Stimulated activated CD8-positive, alpha-beta memory T cell treated with anti-CD3 and anti-CD28 coated beads, Interleukin-12 subunit alpha, Interleukin-12 subunit beta, amount 100 ng/mL, for 24 hours (primary cell): Measurements from ENCODE around the gene CORO2B.

Source experiments
- DNase-seq: peaks from one replicate; pipeline ENCODE4 v3.0.0-alpha.2; 2020; ENCODE audit errors: extremely low read depth

The CORO2B gene, protein sequence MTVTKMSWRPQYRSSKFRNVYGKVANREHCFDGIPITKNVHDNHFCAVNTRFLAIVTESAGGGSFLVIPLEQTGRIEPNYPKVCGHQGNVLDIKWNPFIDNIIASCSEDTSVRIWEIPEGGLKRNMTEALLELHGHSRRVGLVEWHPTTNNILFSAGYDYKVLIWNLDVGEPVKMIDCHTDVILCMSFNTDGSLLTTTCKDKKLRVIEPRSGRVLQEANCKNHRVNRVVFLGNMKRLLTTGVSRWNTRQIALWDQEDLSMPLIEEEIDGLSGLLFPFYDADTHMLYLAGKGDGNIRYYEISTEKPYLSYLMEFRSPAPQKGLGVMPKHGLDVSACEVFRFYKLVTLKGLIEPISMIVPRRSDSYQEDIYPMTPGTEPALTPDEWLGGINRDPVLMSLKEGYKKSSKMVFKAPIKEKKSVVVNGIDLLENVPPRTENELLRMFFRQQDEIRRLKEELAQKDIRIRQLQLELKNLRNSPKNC

GRCh38 chr15:68578980-68579935 is at the start of gene CORO2B:
Gene CORO2B (plus strand): TSS chr15:68578993. CDS start chr15:68579263, 270 bp downstream.
- no peak for DNase-seq

- DNase-seq: no peak
These were observed 47.2 kb upstream of the CORO2B start for GRCh38 chr15:68531387-68532179.

DNA sequence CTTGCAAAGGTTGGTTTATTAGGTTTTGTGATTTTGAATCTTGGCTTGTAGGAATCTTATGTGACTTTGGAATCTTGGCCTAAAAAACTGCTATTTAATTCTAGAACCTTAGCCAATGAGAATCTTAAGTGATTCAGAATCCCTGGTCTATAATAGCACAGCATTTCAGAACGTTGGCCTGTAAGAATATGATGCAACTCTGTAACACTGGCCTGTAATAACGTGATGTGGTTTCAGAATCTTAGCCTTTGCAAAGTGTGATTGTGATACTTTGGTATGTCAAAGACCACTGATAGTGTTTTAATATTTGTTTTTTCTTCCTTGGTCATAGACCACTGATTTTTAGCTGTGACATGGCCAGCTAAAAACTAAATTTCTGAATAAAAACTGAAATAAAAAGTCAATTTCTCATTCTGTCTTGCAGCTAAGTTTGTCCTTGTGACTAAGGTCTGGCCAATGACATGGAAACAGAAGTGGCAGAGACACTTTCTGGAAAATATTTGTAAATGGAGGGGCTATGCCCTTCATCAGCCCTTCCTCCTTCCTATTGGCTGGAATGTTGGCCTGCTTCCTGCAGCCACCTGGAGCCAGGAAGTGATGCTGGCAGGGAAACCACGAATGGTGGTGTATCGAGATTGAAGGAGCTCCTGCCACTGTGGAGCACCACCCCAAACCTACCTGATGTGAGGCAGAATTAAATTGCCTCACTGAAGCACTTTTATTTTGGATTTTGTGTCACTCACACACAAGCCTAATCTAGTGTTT is 42.3 kb upstream of the CORO2B start:
- no peak for DNase-seq

- no peak for DNase-seq
These were observed 41.7 kb upstream of the CORO2B start for GRCh38 chr15:68537097-68537496.

DNA sequence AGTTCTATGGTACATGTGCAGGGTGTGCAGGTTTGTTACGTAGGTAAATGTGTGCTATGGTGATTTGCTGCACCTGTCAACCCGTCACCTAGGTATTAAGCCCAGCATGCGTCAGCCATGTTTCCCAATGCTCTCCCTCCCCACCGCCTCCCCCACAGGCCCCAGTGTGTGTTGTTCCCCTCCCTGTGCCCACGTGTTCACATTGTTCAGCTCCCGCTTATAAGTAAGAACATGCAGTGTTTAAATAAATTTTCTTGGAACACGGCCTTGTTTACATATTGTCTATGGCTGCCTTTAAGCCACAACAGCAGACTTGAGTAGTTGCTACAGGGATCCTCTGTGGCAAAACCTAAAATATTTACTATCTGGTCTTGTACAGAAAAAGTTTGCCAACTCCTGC is 41.3 kb upstream of the CORO2B start:
- no peak for DNase-seq

DNA sequence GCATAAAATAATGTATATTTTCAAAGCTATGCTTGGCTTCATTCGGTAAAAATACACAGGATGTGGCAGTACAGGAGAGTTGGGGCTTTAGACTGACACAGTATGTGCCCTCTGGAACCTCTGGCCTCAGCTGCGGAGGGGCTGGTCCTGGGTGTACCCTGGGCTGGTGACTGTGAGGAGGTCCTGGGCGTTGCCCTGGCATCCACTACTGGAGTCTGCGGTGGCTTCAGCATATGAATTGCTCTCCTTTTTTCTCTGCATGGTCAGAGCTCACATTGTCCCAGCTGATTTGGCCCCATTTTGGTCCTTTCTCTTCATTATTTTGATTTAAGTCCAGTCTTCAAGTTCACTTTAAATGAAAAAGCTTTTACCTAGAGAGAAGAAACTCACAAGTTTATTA is 40.5 kb upstream of the CORO2B start:
- no peak for DNase-seq

DNA sequence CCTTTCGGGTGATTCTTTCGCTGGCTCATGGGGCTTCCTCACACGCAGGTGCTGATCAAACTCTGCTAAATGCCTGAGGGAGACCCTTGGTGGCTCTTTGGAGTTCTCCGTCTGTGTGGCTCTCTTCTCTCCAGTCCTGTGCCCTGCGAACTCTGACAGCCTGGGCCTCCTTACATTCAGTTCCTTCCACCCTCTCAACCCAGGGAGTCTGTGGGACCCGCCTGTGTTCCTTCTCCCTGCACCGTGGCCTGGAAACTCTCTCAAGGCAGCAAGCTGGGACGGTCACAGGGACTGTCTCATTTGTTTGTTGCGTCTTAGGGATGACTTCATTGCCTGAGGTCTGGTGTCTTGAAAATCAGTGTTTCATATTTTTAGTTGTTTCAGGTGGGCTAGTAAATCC is 37.0 kb upstream of the CORO2B start:
- no peak for DNase-seq

DNA sequence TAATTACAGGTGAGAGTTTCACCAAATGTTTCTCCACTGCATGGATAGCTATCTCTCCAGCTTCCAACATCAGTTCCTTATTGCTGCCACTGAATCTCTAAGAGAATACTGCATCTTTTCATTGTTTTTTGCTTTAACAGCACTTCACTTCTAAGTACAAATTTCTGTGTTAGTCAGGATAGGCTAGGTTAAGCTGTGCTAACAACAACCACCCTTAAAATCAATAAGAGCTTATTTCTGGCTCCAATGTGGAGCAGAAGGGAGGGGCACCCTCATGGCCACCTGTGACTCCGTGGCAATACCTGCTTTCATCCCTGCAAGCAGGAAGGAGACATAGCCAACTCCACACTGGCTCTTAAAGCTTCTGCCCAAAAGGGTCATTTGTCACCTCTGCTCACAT is 36.4 kb upstream of the CORO2B start:
- DNase-seq: no peak

DNA sequence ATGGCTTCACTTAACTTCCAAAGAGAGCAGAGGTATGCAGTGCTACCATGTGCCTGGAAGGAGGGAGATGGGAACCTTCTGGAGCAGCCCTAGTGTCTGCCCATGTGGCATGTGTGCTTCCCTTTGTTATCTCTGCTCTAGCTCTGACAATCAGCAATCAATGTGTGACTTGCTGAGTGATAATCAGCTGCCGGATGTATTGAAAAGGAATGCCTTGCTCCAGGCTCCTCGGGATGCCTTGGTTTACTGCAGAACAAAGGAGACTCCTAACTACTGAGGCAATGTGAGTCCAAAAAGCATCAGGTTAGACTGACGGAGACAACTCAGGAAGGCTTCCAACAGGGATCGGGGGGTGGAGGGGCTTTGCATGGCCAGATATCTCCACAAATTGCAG is 36.0 kb upstream of the CORO2B start:
- DNase-seq: no peak

DNA sequence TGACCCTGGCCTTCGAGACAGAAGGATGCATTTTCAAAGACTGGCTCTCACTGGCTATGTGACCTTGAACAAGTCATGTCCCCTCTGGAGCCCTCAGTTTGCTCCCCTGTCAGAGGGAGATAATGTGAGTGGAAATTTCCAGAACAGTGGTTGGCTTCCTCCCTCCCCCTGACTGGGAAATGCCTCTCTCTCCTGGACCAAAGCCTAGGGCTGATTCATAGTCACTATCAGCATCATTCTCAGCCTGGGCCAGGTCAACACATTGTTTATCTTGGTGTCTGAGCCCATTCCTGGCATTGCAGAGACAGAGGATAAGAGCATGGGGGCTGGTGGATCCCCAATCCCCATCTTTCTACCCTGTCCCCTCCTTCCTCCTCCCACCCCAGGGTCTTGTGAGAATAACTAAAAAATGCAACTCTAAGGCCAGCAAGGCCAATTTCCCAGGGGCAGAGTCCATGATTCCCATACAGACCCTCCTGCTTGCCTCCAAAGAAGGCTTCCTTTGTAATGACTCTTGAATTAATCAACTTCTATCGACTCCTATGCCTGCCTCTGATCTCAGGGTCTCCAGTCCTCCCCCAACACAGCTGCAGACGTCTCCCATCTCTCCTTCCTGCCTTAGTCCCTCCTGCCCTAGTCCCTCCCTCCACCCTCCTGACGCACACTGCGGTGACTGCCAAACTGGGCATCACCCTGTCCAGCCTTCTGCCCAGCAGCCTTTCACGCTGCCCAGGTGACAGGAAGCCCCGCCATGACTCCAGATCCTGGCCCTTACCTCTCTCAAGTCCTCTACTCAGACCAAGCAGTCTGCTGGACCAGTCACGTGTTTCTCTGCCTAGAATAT is 35.4 kb upstream of the CORO2B start:
- no peak for DNase-seq

DNA sequence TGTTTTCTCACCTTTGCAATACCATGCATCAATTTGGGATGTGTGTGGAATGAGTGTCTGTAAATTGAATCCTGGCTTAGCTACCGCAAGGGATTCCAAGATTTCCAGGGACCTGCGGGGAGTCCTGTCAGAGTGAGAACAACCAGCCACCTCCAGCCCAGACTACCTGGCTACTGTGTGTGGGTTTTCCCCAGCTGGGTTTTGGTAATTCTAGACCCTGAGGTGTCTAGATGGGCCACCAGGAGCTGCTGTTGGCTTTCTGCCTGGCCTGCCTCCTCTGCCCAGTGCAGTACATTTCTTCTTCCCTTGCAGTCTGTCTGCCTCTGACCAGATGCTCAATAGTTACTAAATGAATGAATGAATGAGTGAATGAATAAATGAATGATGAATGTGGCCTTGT is 32.5 kb upstream of the CORO2B start:
- no peak for DNase-seq

GRCh38 chr15:68548364-68548763 is 30.4 kb upstream of the CORO2B start:
- DNase-seq: no peak

DNA sequence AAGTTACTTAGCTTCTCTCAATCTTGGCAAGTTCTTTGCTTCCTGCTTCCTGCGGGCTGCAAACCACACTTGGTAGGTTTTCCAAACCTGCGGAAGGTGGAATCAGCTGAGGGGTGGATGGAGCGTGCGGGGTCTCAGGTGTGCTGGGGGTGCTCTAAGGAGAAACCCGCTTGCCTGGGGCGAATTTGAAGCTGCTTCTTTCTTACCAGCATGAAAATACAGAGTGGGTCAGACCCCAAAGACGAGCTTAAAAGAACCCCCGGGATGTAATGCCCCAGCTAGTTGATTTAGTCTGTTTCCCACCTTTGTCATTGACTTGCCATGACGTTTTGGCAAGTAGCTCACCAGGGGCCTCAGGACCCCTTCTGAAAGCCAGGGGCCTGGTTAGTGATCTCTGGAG is 28.8 kb upstream of the CORO2B start:
- no peak for DNase-seq

- DNase-seq: peak; percentile 36
These were observed 28.1 kb upstream of the CORO2B start for GRCh38 chr15:68550498-68551295.

DNA sequence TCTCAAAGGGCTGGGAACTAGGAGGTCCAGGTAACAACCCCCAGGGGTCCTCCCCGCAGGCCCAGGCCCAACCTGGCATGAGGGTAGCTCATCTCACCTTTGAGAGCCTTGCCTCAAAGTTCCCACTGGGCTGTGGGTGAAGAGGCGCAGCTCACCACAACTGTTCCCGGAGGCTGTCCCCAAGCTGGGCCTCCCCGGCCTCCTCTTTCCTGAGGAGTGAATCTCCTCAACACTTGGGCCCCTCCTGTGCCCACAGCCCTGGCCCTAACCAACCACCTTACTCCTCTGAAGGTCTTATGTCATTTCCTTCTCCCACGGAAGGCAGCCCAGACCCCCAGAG is 27.5 kb upstream of the CORO2B start:
- DNase-seq: no peak

DNA sequence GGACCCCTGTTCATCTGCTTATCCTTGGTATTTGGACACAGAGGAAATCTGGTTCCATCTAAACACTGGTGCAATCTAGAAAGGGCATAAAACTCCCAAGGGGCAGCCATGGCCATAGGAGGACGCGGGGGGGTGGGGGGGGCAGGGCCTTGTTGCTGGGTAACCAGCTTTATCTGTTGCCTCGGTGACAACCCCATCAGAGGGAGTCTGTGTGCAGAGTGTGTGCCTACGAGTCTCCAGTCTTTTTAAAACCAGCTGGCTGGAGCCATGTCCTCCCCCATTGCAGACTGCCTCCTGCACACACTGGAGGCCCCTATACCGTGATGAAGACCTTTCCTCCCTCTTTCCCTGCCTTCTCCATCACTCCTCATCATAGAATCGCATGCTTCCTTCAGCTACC is 26.4 kb upstream of the CORO2B start:
- no peak for DNase-seq

- DNase-seq: no peak
These were observed 26.0 kb upstream of the CORO2B start for GRCh38 chr15:68552773-68553172.

DNA sequence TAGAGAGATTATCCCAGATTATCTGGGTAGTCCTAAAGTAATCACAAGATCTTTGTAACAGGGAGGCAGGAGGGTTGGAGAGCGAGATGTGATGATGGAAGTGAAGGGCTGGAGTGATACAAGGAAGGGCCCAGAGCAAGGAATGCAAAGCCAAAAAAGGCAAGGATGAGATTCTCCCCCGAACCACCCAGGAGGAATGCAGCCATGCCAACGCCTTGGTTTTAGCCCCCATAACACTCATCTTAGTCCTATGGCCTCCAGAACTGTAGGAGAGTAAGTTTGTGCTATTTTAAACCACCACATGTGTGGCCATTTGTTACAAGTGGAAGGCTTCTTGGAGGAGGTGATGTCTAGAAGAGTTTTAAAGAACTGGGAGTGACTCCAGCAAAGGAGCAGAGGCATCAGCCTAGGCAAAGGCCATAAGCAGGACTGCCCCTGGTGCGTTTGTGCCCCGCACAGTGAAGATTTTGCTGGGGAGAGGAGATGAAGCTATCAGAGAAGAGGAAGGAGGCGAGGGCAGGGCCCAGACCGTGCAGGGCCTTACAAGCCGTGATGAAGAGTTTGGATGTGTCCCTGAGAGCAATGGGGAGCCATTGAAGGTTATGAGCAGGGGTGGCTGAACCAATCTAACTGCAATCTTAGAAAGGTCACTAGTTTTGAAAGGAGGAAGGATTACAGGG is 25.3 kb upstream of the CORO2B start:
- no peak for DNase-seq
